Muscle of leg (tissue), 11 donors: ENCODE measurements around the gene PWWP2A. TPM values are rescaled to one million over a fixed set of nuclear protein-coding genes. Genes with fewer than 3 reads are reported as not detected.

ENCODE experiments used
- DNase-seq: peaks from one replicate; pipeline ENCODE4 v3.0.0; 2013
- H3K27ac ChIP-seq: one replicate; pipeline ENCODE4 v1.5.1; 2013; ENCODE audit warnings: mild to moderate bottlenecking, low read length, control low read depth
- H3K27me3 ChIP-seq: one replicate; pipeline ENCODE4 v1.6.1; 2013; ENCODE audit warnings: low read length; ENCODE audit not compliant: control insufficient read depth, insufficient read depth
- H3K36me3 ChIP-seq: one replicate; pipeline ENCODE4 v1.6.1; 2013; ENCODE audit warnings: low read length; ENCODE audit not compliant: control insufficient read depth, insufficient read depth
- H3K4me1 ChIP-seq: one replicate; pipeline ENCODE4 v1.6.1; 2013; ENCODE audit warnings: low read length; ENCODE audit not compliant: control insufficient read depth, insufficient read depth
- H3K4me3 ChIP-seq: one replicate; pipeline ENCODE4 v1.5.1; 2013; ENCODE audit warnings: low read length, control low read depth
- H3K9me3 ChIP-seq: replicated peaks from 2 replicates; pipeline ENCODE4 v1.6.1; 2013; ENCODE audit warnings: low read depth, low read length; ENCODE audit not compliant: control insufficient read depth
- WGBS: methylation state at CpG from one replicate; pipeline ENCODE4 v1.1.5; 2013; ENCODE audit warnings: missing lambda C conversion rate; ENCODE audit not compliant: insufficient coverage; 5-methylcytosine and 5-hydroxymethylcytosine counted together
- polyA plus RNA-seq, 8 donors: library from polyadenylated mRNA; unstranded; fragments of 120-200 nt; gene quantifications; one replicate each; pipeline versions ENCODE4 v1.2.1 to v1.2.3, GENCODE V29; 2013; ENCODE audit warnings: inconsistent platforms in 1 of 8, low replicate concordance in 1 of 8; ENCODE audit not compliant: insufficient read length in 8 of 8, insufficient read depth in 1 of 8
- total RNA-seq: library from RNA; stranded (reverse); fragments of 120-200 nt; gene quantifications from one replicate; pipeline ENCODE4 v1.2.4, GENCODE V29; 2013

Gene PWWP2A
- total and polyA plus RNA-seq, 9 donors: 12.1 to 19.1 (median 14.3) TPM

- Histone ChIP-seq H3K9me3 (no peaks in the 10 kb centered on the region), H3K4me3 (no peak overlapping the region), H3K36me3 (no peaks in the 10 kb centered on the region), H3K27ac (no peak overlapping the region), H3K27me3 (no peaks in the 10 kb centered on the region), H3K4me1 (peaks cover 7% of the 10 kb centered on the region)
- DNase-seq: peak; percentile 41
- 32% methylated on average over 15 of the region's 31 CpGs for WGBS
Observed at GRCh38 chr5:160133071-160133917, 14.0 kb upstream of the PWWP2A start.

DNA sequence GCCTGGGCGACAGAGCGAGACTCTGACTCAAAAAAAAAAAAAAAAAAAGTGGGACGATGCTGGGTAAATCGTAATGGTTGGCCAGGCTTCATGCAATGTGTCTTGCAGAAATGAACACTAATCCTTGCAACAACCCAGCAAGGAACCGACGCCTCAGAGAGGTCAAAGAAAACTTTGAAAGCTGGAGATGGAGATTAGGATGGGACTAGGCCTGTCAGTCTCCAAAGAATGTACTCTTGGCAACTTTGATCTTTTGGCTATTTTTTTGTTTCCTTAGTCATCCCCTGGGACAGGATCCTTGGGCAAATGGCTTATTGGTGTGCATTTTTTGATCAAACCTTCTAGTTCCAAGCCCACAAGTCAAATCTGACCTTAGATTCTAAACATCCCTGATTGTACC is 10.6 kb upstream of the PWWP2A start:
- no CpG with 5 or more reads among the region's 6 CpGs for WGBS
- no peak overlapping the region for H3K27ac ChIP-seq
- no peak for DNase-seq
- H3K36me3 ChIP-seq: no peaks in the 10 kb centered on the region
- H3K27me3 ChIP-seq: peaks cover 2% of the 10 kb centered on the region
- peaks cover 7% of the 10 kb centered on the region for H3K4me1 ChIP-seq
- no peak overlapping the region for H3K4me3 ChIP-seq
- no peaks in the 10 kb centered on the region for H3K9me3 ChIP-seq

DNA sequence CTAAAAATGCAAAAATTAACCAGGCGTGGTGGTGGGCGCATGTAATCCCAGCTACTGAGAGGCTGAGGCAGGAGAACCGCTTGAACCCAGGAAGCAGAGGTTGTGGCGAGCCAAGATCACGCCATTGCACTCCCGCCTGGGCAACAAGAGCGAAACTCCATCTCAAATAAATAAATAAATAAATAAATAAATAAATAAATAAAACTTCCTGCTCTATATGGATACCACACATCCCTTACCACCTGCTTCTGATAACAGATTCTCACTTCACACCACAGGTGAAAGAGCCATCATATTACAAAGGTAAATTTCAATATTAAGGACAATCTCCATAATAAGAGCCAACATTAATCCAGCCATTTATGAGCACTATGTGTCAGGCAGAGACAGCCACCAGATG is 9.4 kb upstream of the PWWP2A start:
- no peaks in the 10 kb centered on the region for H3K9me3 ChIP-seq
- no peak overlapping the region for H3K27ac ChIP-seq
- H3K27me3 ChIP-seq: peaks cover 2% of the 10 kb centered on the region
- H3K4me3 ChIP-seq: no peak overlapping the region
- DNase-seq: no peak
- WGBS: no CpG with 5 or more reads among the region's 7 CpGs
- H3K4me1 ChIP-seq: peaks cover 7% of the 10 kb centered on the region
- H3K36me3 ChIP-seq: no peaks in the 10 kb centered on the region

DNA sequence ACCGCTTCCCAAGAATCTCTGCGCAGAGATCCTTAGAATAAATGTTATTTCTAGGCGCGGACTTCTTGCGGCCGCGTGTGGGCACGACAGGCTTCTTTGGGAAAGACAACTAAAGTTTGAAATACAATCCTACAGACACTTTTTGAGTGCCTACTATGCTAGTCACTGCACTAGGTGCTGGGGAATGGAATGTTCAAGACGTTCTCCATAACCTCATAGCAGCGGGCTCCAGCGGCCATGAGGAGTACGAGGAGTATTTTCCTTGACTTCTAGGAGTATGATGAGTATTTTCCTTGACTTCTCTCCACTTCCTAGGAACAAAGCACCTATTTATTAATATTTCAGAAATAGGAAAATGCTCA is 636 bp upstream of the PWWP2A start:
- peaks cover 2% of the 10 kb centered on the region for H3K4me1 ChIP-seq
- H3K27ac ChIP-seq: no peak overlapping the region
- no peak for DNase-seq

DNA sequence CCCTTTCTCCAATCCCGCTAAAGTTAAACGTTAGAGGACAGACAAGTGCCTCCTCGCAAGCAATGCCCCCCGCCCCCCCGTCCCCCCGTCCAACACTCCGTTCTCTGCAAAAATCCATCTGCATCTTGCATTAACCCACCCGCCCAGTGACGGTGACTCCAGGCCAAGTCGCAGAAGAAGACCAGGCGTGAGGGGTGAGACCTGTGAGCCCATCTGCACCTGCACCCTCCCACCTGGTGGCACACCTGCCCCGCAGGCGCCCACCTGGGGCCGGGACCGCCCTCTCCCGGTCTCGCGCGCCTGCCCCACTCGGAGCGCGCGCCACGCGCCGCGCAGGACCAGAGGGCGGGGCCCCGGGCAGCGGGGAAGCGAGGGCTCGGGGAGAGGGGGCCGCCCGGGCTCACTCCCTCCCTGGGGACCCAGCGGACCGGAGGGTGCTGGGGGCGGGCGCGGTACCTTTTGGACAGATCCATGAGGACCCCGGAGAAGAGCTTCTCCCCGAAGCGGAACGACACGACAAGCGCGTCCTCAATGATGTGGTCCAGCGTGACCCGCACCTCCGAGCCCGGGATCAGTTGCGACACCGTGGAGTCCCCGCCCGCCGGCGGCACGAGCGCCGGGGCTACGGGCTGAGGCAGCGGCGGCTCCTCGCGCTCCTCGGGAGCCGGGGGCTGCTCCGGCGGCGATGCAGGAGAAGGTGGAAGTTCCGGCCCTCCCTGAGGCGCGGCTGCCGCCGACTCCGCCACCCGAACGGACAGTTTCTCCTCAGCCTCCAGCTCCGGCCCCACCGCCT is 705 bp downstream of the PWWP2A start:
- peaks cover 24% of the 10 kb centered on the region for H3K36me3 ChIP-seq
- DNase-seq: peak; percentile 39
- peak overlapping the region; percentile 89 for H3K27ac ChIP-seq
- H3K4me3 ChIP-seq: peak overlapping the region; percentile 85
- H3K27me3 ChIP-seq: peaks cover 2% of the 10 kb centered on the region
- H3K4me1 ChIP-seq: peaks cover 2% of the 10 kb centered on the region
- under 1% methylated on average over 72 of the region's 79 CpGs for whole genome bisulfite sequencing
- no peaks in the 10 kb centered on the region for H3K9me3 ChIP-seq

More for the DNA sequence above, 636 bp upstream of the PWWP2A start:
- no CpG with 5 or more reads among the region's 12 CpGs for WGBS
- Histone ChIP-seq H3K27me3 (peaks cover 2% of the 10 kb centered on the region), H3K4me3 (no peak overlapping the region), H3K9me3 (no peaks in the 10 kb centered on the region), H3K36me3 (peaks cover 19% of the 10 kb centered on the region)

DNA sequence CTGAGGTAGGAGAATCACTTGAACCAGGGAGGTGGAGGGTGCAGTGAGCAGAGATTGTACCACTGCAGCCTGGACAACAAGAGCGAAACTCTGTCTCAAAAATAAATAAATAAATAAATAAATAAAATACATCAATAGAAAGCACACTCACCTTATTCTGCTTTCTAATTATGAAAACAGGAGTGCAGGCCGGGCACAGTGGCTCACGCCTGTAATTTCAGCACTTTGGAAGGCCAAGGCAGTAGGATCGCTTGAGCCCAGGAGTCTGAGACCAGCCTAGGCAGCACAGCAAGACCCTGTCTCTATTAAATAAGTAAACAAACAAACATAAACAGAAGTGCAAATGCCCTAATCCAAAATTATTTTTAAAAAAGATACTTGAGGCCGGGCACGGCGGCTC is 2.3 kb downstream of the PWWP2A start:
- Histone ChIP-seq H3K36me3 (peaks cover 31% of the 10 kb centered on the region), H3K4me3 (no peak overlapping the region), H3K9me3 (no peaks in the 10 kb centered on the region), H3K27ac (no peak overlapping the region), H3K27me3 (no peaks in the 10 kb centered on the region), H3K4me1 (peaks cover 2% of the 10 kb centered on the region)
- DNase-seq: no peak
- WGBS: 100% methylated on average over 3 of the region's 7 CpGs

- Histone ChIP-seq H3K4me3 (no peak overlapping the region), H3K4me1 (no peaks in the 10 kb centered on the region), H3K27ac (no peak overlapping the region), H3K27me3 (no peaks in the 10 kb centered on the region), H3K36me3 (peaks cover 26% of the 10 kb centered on the region), H3K9me3 (no peaks in the 10 kb centered on the region)
- no CpG with 5 or more reads among the region's 2 CpGs for WGBS
- DNase-seq: no peak
Observed at GRCh38 chr5:160108124-160108523, 11.1 kb downstream of the PWWP2A start.

DNA sequence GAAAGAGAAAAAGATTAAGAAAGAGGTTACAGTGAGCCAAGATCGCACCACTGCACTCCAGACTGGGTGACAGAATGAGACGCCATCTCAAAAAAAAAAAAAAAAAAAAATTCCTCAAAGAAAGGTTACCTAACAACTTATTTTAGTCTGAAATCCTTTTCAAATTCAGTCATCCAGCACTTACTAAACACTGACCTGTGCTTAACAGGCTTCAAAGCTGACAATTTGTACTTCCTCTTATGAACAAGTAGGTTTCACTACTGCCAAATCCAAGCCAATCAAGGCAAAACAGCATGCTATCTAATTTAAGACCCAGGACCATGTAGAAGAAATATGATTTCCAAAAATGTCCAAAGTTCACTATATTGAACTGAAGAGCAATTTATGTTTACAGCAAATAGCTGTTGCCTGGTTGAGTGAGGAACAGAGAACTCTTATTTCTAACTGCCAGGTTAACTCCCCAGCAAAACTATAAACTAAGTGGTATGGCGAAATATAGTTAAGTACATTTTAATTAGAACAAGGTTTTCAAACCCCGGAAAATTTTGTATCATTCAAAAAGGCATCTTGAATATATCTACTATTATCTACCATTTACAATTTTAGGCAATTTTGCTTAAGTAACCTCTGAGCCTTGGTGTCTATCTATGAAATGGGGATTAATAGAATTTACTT is 13.4 kb downstream of the PWWP2A start:
- Histone ChIP-seq H3K4me3 (no peak overlapping the region), H3K4me1 (no peaks in the 10 kb centered on the region), H3K36me3 (peaks cover 17% of the 10 kb centered on the region), H3K27me3 (no peaks in the 10 kb centered on the region), H3K9me3 (no peaks in the 10 kb centered on the region), H3K27ac (no peak overlapping the region)
- WGBS: no CpG with 5 or more reads among the region's 4 CpGs
- DNase-seq: no peak

DNA sequence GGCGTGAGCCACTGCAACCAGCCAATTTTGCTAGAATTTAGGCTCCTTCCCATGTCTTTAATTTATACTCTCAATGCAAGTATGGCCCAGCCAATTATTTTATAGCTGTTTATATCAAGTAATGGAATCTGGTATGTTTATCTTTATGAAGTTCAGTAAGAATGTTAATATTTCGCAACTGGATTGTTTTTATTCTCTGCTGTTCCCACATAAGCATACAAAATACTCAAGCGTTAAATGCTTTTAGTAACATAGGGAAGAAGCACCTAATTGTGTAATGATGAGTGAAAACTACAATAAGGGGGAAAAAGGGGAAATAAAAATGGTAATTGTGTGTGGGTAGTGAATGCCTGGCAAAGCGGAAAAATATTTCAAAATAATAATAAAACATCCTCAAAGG is 21.3 kb downstream of the PWWP2A start:
- H3K4me1 ChIP-seq: no peaks in the 10 kb centered on the region
- no peak overlapping the region for H3K27ac ChIP-seq
- no peaks in the 10 kb centered on the region for H3K9me3 ChIP-seq
- H3K27me3 ChIP-seq: no peaks in the 10 kb centered on the region
- DNase-seq: peak; percentile 16
- whole genome bisulfite sequencing: no CpG with 5 or more reads among the region's 4 CpGs
- no peak overlapping the region for H3K4me3 ChIP-seq
- H3K36me3 ChIP-seq: peaks cover 7% of the 10 kb centered on the region

DNA sequence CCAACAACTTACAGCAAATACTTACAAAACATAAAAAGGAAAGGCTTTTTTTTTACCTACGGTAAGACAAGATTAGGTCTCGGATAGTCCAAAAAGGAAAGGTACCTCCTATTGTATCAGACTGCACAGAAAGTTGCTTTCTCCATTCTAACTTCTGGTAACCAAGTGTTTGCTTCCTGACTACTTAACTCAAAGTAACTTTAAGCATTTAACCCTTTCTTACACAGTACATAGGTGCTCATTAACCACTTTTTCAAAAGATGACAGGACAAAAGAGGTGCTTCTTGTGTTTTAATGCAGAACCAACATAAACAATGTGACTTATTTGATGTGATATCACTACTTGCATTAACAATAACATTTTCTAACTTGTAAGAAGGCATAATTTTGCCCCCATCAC is 23.1 kb downstream of the PWWP2A start:
- no peak overlapping the region for H3K27ac ChIP-seq
- WGBS: no CpG with 5 or more reads among the region's 2 CpGs
- no peak overlapping the region for H3K4me3 ChIP-seq
- no peaks in the 10 kb centered on the region for H3K4me1 ChIP-seq
- no peak for DNase-seq
- no peaks in the 10 kb centered on the region for H3K9me3 ChIP-seq
- H3K27me3 ChIP-seq: no peaks in the 10 kb centered on the region
- peaks cover 13% of the 10 kb centered on the region for H3K36me3 ChIP-seq
